OCI-LY3 (cell line): Measurements from ENCODE around the gene SELENON.

Experiments
- CTCF ChIP-seq: fragments of 200-600, 300-600 bp; sonication (generic); IDR thresholded peaks from 2 replicates; pipeline ENCODE4 v1.5.1; 2014; ENCODE audit warnings: antibody characterized with exemption, low read length, low read depth
- EZH2phosphoT487 ChIP-seq: fragments of 200-600 bp; shearing (Covaris generic); IDR thresholded peaks from 2 replicates; pipeline ENCODE4 v1.6.1; 2018; ENCODE audit warnings: antibody characterized with exemption, mixed run types, low read depth

GRCh38 chr1:25784575-25785051, 15.4 kb upstream of the SELENON start:
- TF ChIP-seq EZH2phosphoT487: no peak
- TF ChIP-seq CTCF: no peak
